ENCODE data around the gene TMEM238.

Gene TMEM238

GRCh38 chr19:55382013-55382412, 2.1 kb downstream of the TMEM238 start:
- in situ Hi-C loops (cut with MboI; ENCODE audit: low sequenced_read_pairs) = no loop called here

- in situ Hi-C loops (cut with MboI; ENCODE audit: low sequenced_read_pairs) = no loop called here
Observed at GRCh38 chr19:55379174-55379573, 4.9 kb downstream of the TMEM238 start.

GRCh38 chr19:55377356-55378131, 6.5 kb downstream of the TMEM238 start:
- in situ Hi-C loops (cut with MboI; ENCODE audit: low sequenced_read_pairs) = no loop called here

GRCh38 chr19:55376241-55376933, 7.7 kb downstream of the TMEM238 start, which contains the start of gene TMEM190:
Gene TMEM190 (plus strand): TSS chr19:55376826. CDS start chr19:55376854, 28 bp downstream.
- in situ Hi-C loops (cut with MboI; ENCODE audit: low sequenced_read_pairs) = no loop called here

GRCh38 chr19:55373993-55374757, 9.9 kb downstream of the TMEM238 start:
- in situ Hi-C loops (cut with MboI; ENCODE audit: low sequenced_read_pairs) = no loop called here

GRCh38 chr19:55373306-55373992, 10.6 kb downstream of the TMEM238 start:
- in situ Hi-C loops (cut with MboI; ENCODE audit: low sequenced_read_pairs) = no loop called here

GRCh38 chr19:55372316-55373081, 11.6 kb downstream of the TMEM238 start:
- in situ Hi-C loops (cut with MboI; ENCODE audit: low sequenced_read_pairs) = no loop called here

GRCh38 chr19:55370305-55370988, 13.6 kb downstream of the TMEM238 start, which contains the start of gene IL11:
Gene IL11 (minus strand): TSS chr19:55370463. CDS start chr19:55370310, 153 bp downstream.
- in situ Hi-C loops (cut with MboI; ENCODE audit: low sequenced_read_pairs) = no loop called here

GRCh38 chr19:55369653-55370304, 14.3 kb downstream of the TMEM238 start:
- in situ Hi-C loops (cut with MboI; ENCODE audit: low sequenced_read_pairs) = no loop called here

- in situ Hi-C loops (cut with MboI; ENCODE audit: low sequenced_read_pairs) = no loop called here
Observed at GRCh38 chr19:55368701-55369563, 15.2 kb downstream of the TMEM238 start.

- in situ Hi-C loops (cut with MboI; ENCODE audit: low sequenced_read_pairs) = no loop called here
Observed at GRCh38 chr19:55368106-55368505, 16.0 kb downstream of the TMEM238 start.

GRCh38 chr19:55366790-55367189, 17.3 kb downstream of the TMEM238 start:
- in situ Hi-C loops (cut with MboI; ENCODE audit: low sequenced_read_pairs) = no loop called here

- in situ Hi-C loops (cut with MboI; ENCODE audit: low sequenced_read_pairs) = no loop called here
Observed at GRCh38 chr19:55365964-55366363, 18.1 kb downstream of the TMEM238 start.

GRCh38 chr19:55365245-55365644, 18.8 kb downstream of the TMEM238 start:
- in situ Hi-C loops (cut with MboI; ENCODE audit: low sequenced_read_pairs) = no loop called here

- in situ Hi-C loops (cut with MboI; ENCODE audit: low sequenced_read_pairs) = no loop called here
Observed at GRCh38 chr19:55362990-55363716, 20.9 kb downstream of the TMEM238 start, which contains the start of gene GARIN5B. Gene GARIN5B (minus strand): TSS chr19:55363260. CDS start chr19:55363066, 194 bp downstream.

- in situ Hi-C loops (cut with MboI; ENCODE audit: low sequenced_read_pairs) = no loop called here
Observed at GRCh38 chr19:55362174-55362989, 21.7 kb downstream of the TMEM238 start.

Measured in HL-60/S4 (cell line).